ENCODE measurements around the gene ATF6.
A peak's percentile ranks its signal among the peaks of the same experiment; 100 is the strongest.

The ATF6 gene

DNA sequence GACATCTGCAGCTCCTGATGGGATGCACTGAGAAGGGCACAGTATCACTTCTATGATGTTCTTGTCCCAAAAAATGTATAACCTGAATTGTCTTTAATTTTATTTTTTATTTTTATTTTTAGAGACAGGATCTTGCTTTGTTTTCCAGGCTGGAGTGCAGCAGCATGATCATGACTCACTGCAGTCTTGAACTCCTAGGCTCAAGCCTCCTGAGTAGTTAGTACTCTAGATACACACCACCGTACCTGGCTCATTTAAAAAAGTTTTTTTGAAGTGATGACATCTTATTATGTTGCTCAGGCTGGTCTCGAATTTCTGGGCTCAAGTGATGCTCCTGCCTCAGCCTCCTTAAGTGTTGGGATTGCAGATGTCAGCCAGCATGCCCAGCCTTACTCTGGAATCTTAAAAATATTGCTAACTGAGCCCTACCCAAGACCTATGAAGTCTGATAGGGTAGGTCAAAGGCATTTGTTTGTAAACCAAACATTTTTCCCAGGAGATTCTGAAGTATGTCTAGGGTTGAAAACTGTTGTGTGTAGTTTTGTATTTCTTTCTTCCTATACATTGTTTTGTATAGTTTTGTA lies 68.9 kb downstream of the ATF6 start:
- no peak for DNase-seq (ENCODE audit: low read depth, low spot score)

- no peak for DNase-seq (ENCODE audit: low read depth, low spot score)
Observed at GRCh38 chr1:161836018-161836417, 69.9 kb downstream of the ATF6 start.

GRCh38 chr1:161838362-161838761 lies 72.2 kb downstream of the ATF6 start:
- no peak for DNase-seq (ENCODE audit: low read depth, low spot score)

GRCh38 chr1:161838885-161839284 lies 72.8 kb downstream of the ATF6 start:
- no peak for DNase-seq (ENCODE audit: low read depth, low spot score)

DNA sequence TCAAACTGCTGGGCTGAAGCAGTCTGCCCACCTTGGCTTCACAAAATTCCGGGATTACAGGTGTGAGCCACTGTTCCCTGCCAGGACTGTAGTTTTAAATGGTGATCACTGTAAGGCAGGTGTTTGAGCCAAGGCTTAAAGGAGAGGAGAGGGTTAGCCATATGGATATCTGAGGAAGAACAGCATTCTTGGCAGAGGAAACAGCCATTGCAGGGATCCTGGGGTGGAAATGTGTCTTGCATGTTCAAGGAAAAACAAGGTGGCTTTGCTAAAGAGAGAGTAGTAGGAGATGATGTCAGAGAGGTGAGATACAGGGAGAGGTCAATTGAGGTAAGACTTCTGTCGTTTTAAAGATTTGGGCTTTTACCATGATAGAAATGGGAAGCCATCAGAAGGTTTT lies 73.5 kb downstream of the ATF6 start:
- DNase-seq (ENCODE audit: low read depth, low spot score) = no peak

GRCh38 chr1:161840363-161840762 lies 74.2 kb downstream of the ATF6 start:
- DNase-seq (ENCODE audit: low read depth, low spot score) = no peak

DNA sequence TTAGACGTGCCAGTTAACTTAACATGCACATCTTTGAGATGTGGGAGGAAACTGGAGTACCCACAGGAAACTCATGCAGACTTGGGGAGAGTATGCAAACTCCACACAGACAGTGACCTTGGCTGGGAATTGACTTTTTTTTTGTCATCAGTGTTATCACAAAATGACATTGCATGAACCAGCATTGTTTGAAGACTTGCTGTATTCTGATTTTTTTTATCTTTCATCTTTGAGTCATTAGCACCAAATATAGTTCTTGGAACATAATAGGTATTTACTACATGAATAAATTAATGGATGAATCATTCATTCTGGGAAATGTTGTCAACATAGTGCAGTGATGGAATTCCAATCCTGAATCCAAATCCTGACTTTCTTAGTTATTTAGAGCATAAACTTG lies 77.0 kb downstream of the ATF6 start:
- no peak for DNase-seq (ENCODE audit: low read depth, low spot score)

- DNase-seq (ENCODE audit: low read depth, low spot score) = no peak
Observed at GRCh38 chr1:161844696-161845095, 78.6 kb downstream of the ATF6 start.

DNA sequence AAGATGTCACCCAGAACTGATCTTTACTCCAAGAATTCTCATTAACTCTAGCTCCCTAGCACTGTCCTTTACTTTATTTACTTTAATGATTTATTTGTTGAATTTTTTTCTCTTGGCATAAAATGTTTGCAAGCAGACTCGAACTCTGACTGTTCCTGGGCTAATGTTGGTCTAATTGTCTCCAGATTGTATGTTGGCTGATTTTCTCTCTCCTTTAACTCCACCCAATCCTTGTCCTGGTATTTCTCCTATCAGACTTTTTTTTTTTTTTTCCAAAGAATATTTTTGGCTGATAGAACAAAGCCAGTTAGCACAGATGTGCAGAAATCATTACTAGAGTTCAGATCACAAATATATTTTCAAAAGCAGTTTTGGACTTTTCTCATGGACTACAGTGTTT lies 82.6 kb downstream of the ATF6 start:
- DNase-seq (ENCODE audit: low read depth, low spot score) = no peak

- DNase-seq (ENCODE audit: low read depth, low spot score) = no peak
Observed at GRCh38 chr1:161849518-161849917, 83.4 kb downstream of the ATF6 start.

DNA sequence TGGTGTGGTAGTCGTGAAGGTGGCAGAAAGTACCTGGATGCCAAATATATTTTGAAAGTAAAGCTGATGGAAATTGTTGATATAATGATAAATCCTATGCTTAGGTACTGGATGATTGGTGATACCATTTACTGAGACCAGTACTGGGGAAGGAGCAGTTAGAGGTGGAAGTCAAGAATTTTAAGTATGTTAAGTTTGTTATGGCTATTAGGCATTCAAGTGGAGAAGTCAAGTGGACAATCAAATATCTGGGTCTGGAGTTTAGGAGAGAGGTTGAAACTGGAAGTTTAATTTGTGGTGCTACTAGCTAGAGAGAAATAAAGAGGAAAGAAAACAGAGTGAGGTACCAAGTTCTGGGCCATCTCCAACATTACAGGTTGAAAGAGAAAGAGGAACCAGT lies 89.1 kb downstream of the ATF6 start:
- DNase-seq (ENCODE audit: low read depth, low spot score) = no peak

DNA sequence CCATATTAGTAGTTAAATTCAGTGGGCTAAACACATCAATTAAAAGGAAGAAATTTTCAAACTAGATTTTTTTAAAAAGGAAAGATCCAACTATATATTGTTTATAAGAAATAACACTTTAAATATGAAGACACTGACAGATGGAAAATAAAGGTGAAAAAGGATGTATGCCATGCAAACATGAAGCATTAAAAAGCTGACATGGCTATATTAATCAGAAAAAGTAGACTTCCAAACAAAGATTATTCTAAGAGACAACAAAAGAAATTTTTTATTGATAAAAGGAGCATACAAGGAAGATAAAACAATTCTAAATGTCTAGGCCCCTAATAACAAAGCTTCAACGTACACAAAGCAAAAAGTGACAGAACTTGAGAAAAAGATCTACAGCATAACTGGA lies 92.2 kb downstream of the ATF6 start:
- no peak for DNase-seq (ENCODE audit: low read depth, low spot score)

GRCh38 chr1:161863549-161863948 lies 97.4 kb downstream of the ATF6 start:
- no peak for DNase-seq (ENCODE audit: low read depth, low spot score)

- DNase-seq (ENCODE audit: low read depth, low spot score) = no peak
Observed at GRCh38 chr1:161864577-161864976, 98.5 kb downstream of the ATF6 start.

- no peak for DNase-seq (ENCODE audit: low read depth, low spot score)
Observed at GRCh38 chr1:161866241-161866640, 100.1 kb downstream of the ATF6 start.

GRCh38 chr1:161868832-161869231 lies 102.7 kb downstream of the ATF6 start:
- DNase-seq (ENCODE audit: low read depth, low spot score) = no peak

- no peak for DNase-seq (ENCODE audit: low read depth, low spot score)
Observed at GRCh38 chr1:161869291-161869690, 103.2 kb downstream of the ATF6 start.

- DNase-seq (ENCODE audit: low read depth, low spot score) = no peak
Observed at GRCh38 chr1:161872506-161872905, 106.4 kb downstream of the ATF6 start.

DNA sequence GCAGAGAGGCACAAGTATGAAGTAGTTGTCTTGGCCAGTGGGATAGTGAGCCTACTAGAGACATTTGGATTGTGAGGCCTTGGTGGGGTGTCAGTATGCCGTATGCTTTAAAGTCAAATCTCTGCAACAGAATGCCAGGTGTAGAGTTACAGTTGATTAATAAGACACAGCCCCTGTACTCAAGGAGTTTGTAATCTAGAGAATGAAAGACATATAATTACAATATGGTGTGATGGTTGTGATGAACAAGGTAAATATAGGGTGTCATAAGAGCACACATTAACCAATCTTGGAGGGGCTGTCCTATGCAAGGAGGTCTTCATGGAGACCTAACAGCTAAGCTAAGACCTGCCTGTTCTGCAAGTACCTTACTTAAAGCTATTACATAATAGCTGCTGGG lies 113.1 kb downstream of the ATF6 start:
- DNase-seq (ENCODE audit: low read depth, low spot score) = no peak

- no peak for DNase-seq (ENCODE audit: low read depth, low spot score)
Observed at GRCh38 chr1:161884475-161884874, 118.4 kb downstream of the ATF6 start.

DNA sequence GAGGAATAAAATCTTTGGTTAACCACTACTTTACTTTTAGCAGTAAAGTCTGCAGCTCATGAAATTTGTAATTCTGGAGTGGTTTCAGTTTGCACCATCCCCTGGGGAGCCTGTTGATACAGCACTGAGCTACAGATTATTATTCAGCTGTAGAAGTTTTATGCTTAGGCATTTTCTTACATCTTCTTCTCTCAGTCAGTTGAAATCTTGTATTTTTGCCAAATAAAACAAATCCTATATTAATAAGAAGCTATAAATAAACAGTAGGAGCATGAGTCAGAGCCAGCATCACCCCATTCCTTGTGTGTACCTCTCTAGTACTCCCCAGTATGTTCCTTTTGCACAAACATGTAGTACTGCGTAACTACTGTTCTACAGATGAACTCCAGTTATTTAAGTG lies 118.9 kb downstream of the ATF6 start:
- DNase-seq (ENCODE audit: low read depth, low spot score) = peak; percentile 85

GRCh38 chr1:161885759-161886158 lies 119.6 kb downstream of the ATF6 start:
- DNase-seq (ENCODE audit: low read depth, low spot score) = no peak

DNA sequence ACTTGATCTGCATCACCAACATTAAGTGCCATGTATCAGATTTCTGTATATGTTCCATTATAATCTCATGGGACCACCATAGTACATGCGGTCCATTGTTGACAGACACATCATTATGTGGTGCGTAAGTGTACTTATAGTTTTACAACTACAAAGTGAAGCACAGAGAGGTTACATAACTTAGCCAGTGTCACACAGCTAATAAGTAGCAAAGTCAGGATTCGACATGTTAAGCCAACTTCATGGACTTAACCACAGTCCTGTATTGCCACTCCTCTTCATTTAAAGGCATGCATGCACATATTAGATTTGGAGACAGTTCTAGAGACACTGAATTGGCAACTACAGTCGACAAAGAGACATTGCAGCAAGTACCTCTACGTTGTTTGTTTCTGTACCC lies 120.5 kb downstream of the ATF6 start:
- no peak for DNase-seq (ENCODE audit: low read depth, low spot score)

GRCh38 chr1:161887730-161888287 lies 121.7 kb downstream of the ATF6 start:
- no peak for DNase-seq (ENCODE audit: low read depth, low spot score)

All from smooth muscle cell of the brain vasculature (primary cell).